Measurements from ENCODE around the gene CHD2.

The CHD2 gene

DNA sequence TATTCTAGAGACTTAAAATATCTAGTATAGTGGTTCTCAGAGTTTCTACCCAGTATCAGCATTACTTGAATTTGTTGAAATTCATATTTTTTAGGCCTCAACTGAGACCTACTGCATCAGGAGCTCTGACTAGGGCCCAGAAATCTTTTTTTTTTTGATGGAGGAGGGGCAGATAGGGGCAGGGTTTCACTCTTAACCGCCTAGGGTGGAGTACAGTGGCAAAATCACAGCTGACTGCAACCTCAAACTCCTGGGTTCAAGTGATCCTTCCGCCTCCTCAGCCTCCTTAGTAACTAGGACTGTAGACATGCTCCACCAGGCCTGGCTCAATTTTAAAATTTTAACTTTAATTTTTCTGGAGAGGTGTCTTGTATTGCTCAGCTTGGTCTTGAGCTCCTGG is 36.6 kb downstream of the CHD2 start:
- TF ChIP-seq POLR2A (IDR thresholded peaks at IDR 0.05; ENCODE audit: low read depth, low read length) (no peak), POU2F2 (IDR thresholded peaks at IDR 0.05; ENCODE audit: low read depth, low read length) (no peak), POLR2AphosphoS5 (IDR thresholded peaks at IDR 0.05; ENCODE audit: low read depth, low read length) (no peak), PAX5 (IDR thresholded peaks at IDR 0.05; ENCODE audit: insufficient read depth, low read length, severe bottlenecking) (no peak), SPI1 (IDR thresholded peaks at IDR 0.05; ENCODE audit: low read depth, low read length) (no peak), TAF1 (IDR thresholded peaks at IDR 0.05; ENCODE audit: low read depth, low read length) (no peak)
- DNase-seq (ENCODE audit: insufficient read length, low spot score): no peak
- FAIRE-seq: no peak

DNA sequence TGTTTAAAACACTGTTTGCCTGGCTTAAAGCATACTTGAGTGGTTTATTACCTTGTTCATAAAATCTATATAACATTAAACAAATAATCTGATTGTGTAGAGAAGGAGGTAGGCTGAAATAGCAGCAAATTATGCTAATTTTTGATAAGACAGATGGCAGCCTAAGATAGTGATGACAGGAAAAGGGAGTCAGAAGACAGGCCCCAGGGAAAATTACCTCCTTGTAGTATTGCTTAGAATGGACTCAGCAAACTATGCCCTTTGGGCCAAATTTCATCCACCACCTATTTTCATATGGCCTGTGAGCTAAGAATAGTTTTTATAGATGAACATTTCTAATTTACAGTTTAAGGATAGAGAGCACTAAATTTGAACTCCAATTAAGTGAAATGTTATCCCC is 37.8 kb downstream of the CHD2 start:
- DNase-seq (ENCODE audit: insufficient read length, low spot score) (no peak), FAIRE-seq (no peak)
- TF ChIP-seq POLR2A (IDR thresholded peaks at IDR 0.05; ENCODE audit: low read depth, low read length) (no peak), SPI1 (IDR thresholded peaks at IDR 0.05; ENCODE audit: low read depth, low read length) (no peak)

DNA sequence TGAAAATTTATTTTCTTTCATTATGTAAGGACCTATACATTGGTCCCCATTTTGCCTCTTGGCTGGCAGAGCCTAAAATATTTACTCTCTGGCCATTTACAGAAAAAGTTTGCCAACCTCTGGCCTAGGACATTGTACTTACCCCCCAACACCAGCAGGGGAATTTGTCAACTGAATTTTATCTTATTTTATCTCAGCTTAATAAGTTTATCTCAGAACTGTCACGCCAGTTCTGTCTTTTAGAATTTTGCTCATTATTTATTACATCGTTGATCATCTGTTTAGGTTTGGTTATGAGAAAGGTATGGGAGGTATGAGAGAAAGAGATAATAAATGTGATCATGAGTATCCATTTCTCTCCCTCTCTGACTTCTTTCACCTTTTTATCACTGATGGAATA is 38.3 kb downstream of the CHD2 start:
- no peak for FAIRE-seq
- TF ChIP-seq POLR2AphosphoS5 (IDR thresholded peaks at IDR 0.05; ENCODE audit: low read depth, low read length) (no peak), POLR2A (IDR thresholded peaks at IDR 0.05; ENCODE audit: low read depth, low read length) (no peak), SPI1 (IDR thresholded peaks at IDR 0.05; ENCODE audit: low read depth, low read length) (no peak), PAX5 (IDR thresholded peaks at IDR 0.05; ENCODE audit: insufficient read depth, low read length, severe bottlenecking) (no peak), TAF1 (IDR thresholded peaks at IDR 0.05; ENCODE audit: low read depth, low read length) (no peak), POU2F2 (IDR thresholded peaks at IDR 0.05; ENCODE audit: low read depth, low read length) (no peak)
- no peak for DNase-seq (ENCODE audit: insufficient read length, low spot score)

DNA sequence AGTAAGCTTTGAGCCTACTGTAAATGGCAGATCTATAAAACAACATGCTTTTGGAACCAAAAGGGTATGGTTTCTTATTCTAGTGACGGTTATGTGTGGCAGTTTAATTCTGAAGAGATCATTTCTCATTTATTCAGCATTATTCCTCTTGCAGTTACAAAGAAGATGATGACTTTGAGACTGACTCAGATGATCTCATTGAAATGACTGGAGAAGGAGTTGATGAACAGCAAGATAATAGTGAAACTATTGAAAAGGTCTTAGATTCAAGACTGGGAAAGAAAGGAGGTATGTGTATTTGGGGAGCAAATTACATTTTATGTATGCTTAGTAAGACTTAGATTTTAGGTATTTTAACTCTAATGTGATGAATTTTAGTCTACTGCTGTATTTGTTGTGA is 41.5 kb downstream of the CHD2 start:
- DNase-seq (ENCODE audit: insufficient read length, low spot score) (no peak), FAIRE-seq (no peak)
- no peak for TF ChIP-seq POU2F2 (IDR thresholded peaks at IDR 0.05; ENCODE audit: low read depth, low read length)
- no peak for TF ChIP-seq POLR2A (IDR thresholded peaks at IDR 0.05; ENCODE audit: low read depth, low read length)
- TF ChIP-seq SPI1 (IDR thresholded peaks at IDR 0.05; ENCODE audit: low read depth, low read length): no peak
- no peak for TF ChIP-seq PAX5 (IDR thresholded peaks at IDR 0.05; ENCODE audit: insufficient read depth, low read length, severe bottlenecking)
- no peak for TF ChIP-seq POLR2AphosphoS5 (IDR thresholded peaks at IDR 0.05; ENCODE audit: low read depth, low read length)
- no peak for TF ChIP-seq TAF1 (IDR thresholded peaks at IDR 0.05; ENCODE audit: low read depth, low read length)

DNA sequence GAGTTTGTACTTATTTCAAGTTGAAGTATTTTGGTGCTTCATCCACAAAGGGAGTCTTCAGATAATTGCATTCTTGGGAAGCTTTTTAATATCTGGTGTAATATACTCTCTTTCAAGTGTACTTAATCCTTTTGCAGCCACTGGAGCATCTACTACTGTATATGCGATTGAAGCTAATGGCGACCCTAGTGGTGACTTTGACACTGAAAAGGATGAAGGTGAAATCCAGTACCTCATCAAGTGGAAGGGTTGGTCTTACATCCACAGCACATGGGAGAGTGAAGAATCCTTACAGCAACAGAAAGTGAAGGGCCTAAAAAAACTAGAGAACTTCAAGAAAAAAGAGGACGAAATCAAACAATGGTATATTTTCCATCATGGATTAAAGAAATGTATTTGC is 42.6 kb downstream of the CHD2 start:
- no peak for FAIRE-seq
- no peak for DNase-seq (ENCODE audit: insufficient read length, low spot score)
- TF ChIP-seq SPI1 (IDR thresholded peaks at IDR 0.05; ENCODE audit: low read depth, low read length) (no peak), TAF1 (IDR thresholded peaks at IDR 0.05; ENCODE audit: low read depth, low read length) (no peak), POU2F2 (IDR thresholded peaks at IDR 0.05; ENCODE audit: low read depth, low read length) (no peak), POLR2A (IDR thresholded peaks at IDR 0.05; ENCODE audit: low read depth, low read length) (no peak), POLR2AphosphoS5 (IDR thresholded peaks at IDR 0.05; ENCODE audit: low read depth, low read length) (no peak), PAX5 (IDR thresholded peaks at IDR 0.05; ENCODE audit: insufficient read depth, low read length, severe bottlenecking) (no peak)

DNA sequence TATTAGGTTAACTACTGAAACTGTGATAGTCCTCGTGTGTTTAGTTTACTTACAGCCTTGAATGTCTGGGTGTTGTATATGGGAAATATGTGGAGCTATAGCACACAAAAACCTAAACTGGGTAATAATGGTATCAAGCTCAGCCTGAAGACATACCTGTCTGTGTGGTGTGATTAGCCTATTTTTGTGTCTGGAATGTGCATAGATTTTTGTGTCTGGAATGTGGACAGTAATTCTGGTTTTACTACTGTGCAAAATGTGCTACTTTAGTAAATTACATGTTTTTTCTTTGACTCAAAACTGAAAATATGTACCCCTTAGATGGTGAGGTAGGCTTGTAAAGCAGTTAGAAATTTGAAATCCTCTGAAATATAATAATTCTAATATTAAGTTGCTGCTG is 43.5 kb downstream of the CHD2 start:
- no peak for DNase-seq (ENCODE audit: insufficient read length, low spot score)
- no peak for FAIRE-seq
- TF ChIP-seq POLR2AphosphoS5 (IDR thresholded peaks at IDR 0.05; ENCODE audit: low read depth, low read length) (no peak), POU2F2 (IDR thresholded peaks at IDR 0.05; ENCODE audit: low read depth, low read length) (no peak), SPI1 (IDR thresholded peaks at IDR 0.05; ENCODE audit: low read depth, low read length) (no peak), POLR2A (IDR thresholded peaks at IDR 0.05; ENCODE audit: low read depth, low read length) (no peak), TAF1 (IDR thresholded peaks at IDR 0.05; ENCODE audit: low read depth, low read length) (no peak), PAX5 (IDR thresholded peaks at IDR 0.05; ENCODE audit: insufficient read depth, low read length, severe bottlenecking) (no peak)

DNA sequence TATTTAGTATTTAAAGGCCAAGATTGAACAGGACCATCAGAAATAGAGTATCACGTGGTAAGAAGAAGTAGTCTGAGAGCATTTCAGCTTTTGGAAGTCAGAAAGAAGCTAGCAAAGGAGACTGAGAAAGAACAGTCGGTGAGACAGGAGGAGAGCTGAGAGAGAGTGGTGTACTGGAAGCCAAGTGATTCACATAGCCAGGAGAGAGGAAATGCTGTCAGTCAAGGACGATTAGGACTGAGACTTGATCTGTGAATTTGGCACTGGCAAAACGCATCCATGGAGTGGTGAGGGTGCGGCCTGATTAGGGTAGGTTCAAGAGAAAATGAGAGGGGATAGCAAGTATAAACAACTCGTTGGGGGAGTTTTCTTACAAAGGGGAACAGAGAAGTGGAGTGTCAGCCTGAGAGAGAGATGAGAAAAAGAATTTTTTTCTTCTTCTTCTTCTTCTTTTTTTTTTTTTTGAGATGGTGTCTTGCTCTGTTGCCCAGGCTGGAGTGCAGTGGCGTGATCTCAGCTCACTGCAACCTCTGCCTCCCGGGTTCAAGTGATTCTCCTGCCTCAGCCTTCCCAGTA is 44.9 kb downstream of the CHD2 start:
- FAIRE-seq (no peak), DNase-seq (ENCODE audit: insufficient read length, low spot score) (no peak)
- TF ChIP-seq PAX5 (IDR thresholded peaks at IDR 0.05; ENCODE audit: insufficient read depth, low read length, severe bottlenecking): no peak
- TF ChIP-seq SPI1 (IDR thresholded peaks at IDR 0.05; ENCODE audit: low read depth, low read length): no peak
- TF ChIP-seq POLR2A (IDR thresholded peaks at IDR 0.05; ENCODE audit: low read depth, low read length): no peak
- TF ChIP-seq TAF1 (IDR thresholded peaks at IDR 0.05; ENCODE audit: low read depth, low read length): no peak
- TF ChIP-seq POLR2AphosphoS5 (IDR thresholded peaks at IDR 0.05; ENCODE audit: low read depth, low read length): no peak
- no peak for TF ChIP-seq POU2F2 (IDR thresholded peaks at IDR 0.05; ENCODE audit: low read depth, low read length)

DNA sequence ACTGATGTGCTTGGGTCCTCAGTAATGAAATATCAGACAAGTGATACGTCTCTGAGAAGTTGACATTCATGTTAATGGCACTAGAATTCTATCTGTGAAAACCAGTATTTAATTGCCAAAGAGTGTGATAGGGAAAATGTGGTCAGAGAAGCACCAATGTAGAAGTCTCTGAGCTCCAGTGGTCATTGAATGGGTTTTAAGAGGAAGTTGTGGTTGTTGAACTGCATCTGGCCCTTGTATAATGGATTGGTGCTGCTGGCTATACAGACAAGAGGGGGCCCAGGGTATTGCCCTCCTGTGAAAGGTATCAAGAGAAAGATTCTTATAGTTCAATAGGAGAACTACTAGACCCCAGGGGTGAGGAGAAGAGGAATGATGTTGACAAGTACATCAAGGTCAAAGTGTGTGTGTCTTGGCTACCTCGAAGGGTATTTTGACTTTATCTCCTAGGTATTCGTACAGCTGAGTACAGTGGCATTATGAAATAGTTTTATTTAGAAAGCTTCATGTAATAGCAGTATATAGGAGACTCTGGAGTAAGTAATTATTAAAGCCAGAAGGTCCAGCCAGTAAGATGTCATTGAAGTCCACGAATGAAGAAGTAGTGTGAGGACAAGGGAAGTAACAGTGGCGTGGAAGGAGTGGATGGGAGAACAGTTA is 47.1 kb downstream of the CHD2 start:
- FAIRE-seq (no peak), DNase-seq (ENCODE audit: insufficient read length, low spot score) (no peak)
- TF ChIP-seq POLR2AphosphoS5 (IDR thresholded peaks at IDR 0.05; ENCODE audit: low read depth, low read length) (no peak), SPI1 (IDR thresholded peaks at IDR 0.05; ENCODE audit: low read depth, low read length) (no peak), TAF1 (IDR thresholded peaks at IDR 0.05; ENCODE audit: low read depth, low read length) (no peak), PAX5 (IDR thresholded peaks at IDR 0.05; ENCODE audit: insufficient read depth, low read length, severe bottlenecking) (no peak), POLR2A (IDR thresholded peaks at IDR 0.05; ENCODE audit: low read depth, low read length) (no peak), POU2F2 (IDR thresholded peaks at IDR 0.05; ENCODE audit: low read depth, low read length) (no peak)

DNA sequence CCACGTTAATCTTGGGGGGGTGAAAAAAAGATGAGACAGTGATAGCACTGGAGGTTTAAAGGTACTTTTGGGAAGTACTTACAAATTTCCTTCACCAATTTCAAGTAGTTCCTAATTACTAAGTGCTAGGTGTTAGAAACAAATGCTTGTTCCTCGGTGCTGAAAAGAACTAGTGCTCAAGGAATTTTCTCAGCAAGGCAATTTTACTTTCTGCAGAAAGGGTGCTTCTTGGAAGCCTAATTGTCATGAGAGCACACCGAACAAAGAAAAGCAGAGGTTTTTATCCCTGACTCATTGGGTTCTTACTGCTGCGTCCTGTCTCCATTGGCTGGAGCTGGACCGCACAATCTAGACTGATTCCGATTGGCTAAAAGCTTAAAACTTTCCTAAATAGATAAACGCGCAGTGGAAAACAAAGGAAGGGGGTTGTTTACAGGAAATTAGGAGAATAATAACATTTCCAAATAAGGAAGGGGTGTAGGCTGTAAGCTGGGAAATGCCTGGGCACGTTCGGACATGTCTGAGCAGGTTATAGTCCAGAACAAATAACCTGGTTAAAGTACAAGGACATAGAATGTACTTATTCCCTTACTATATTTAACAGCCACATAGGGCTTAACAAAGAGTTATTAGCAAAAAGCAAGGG is 49.6 kb downstream of the CHD2 start:
- FAIRE-seq: no peak

More for the DNA sequence above, 49.6 kb downstream of the CHD2 start:
- DNase-seq (ENCODE audit: insufficient read length, low spot score): no peak
- TF ChIP-seq POU2F2 (IDR thresholded peaks at IDR 0.05; ENCODE audit: low read depth, low read length): no peak
- TF ChIP-seq POLR2AphosphoS5 (IDR thresholded peaks at IDR 0.05; ENCODE audit: low read depth, low read length): 0 out of 2 replicates have a peak, but pooled peaks have one; percentile 40
- TF ChIP-seq POLR2A (IDR thresholded peaks at IDR 0.05; ENCODE audit: low read depth, low read length): peak; percentile 38
